H7 (cell line): ENCODE measurements around the gene TNIK. TPM values are rescaled to one million over a fixed set of nuclear protein-coding genes. Genes with fewer than 3 reads are reported as not detected.
"Not testable (repeated sequence)": the region's sequence is repeated elsewhere in the genome, so short reads cannot be mapped to it uniquely, and the experiment has no call there.

Source experiments
- DNase-seq: peaks from one replicate; pipeline ENCODE4 v3.0.0; 2012
- H3K27me3 ChIP-seq: 2 replicates; pipeline ENCODE4 v1.6.0; 2011; ENCODE audit warnings: mild to moderate bottlenecking, low read length; ENCODE audit not compliant: control insufficient read depth, insufficient read depth
- H3K36me3 ChIP-seq: replicated peaks from 2 replicates; pipeline ENCODE4 v1.5.1; 2011; ENCODE audit warnings: low read length; ENCODE audit not compliant: control insufficient read depth, insufficient read depth
- H3K4me3 ChIP-seq: 2 replicates; pipeline ENCODE4 v1.5.1; 2011; ENCODE audit warnings: low read depth, mild to moderate bottlenecking, control low read depth, low read length, moderate library complexity; ENCODE audit not compliant: insufficient read depth
- total RNA-seq: library from RNA; depleted of rRNA; stranded (reverse); fragments of >200 nt; shearing (Covaris generic); gene quantifications from 2 replicates; pipeline ENCODE4 v1.2.3, GENCODE V29; 2014

Gene TNIK
- total RNA-seq, 1 experiment from 2014 or later = 16.4 TPM

- H3K36me3 ChIP-seq = no peaks in the 10 kb centered on the region
- no peak overlapping the region for H3K4me3 ChIP-seq
- DNase-seq = no peak
- H3K27me3 ChIP-seq = no peaks in the 10 kb centered on the region
Observed at GRCh38 chr3:171369156-171369555, 91.0 kb downstream of the TNIK start.

- not testable (repeated sequence) for H3K27me3 ChIP-seq, H3K36me3 ChIP-seq, H3K4me3 ChIP-seq, DNase-seq
Observed at GRCh38 chr3:171366738-171367137, 93.5 kb downstream of the TNIK start.

GRCh38 chr3:171366043-171366442, 94.2 kb downstream of the TNIK start:
- Histone ChIP-seq H3K4me3 (no peak overlapping the region), H3K36me3 (no peaks in the 10 kb centered on the region), H3K27me3 (no peaks in the 10 kb centered on the region)
- no peak for DNase-seq

GRCh38 chr3:171365489-171365888, 94.7 kb downstream of the TNIK start:
- DNase-seq = no peak
- H3K36me3 ChIP-seq = no peaks in the 10 kb centered on the region
- H3K27me3 ChIP-seq = no peaks in the 10 kb centered on the region
- no peak overlapping the region for H3K4me3 ChIP-seq

- H3K4me3 ChIP-seq = no peak overlapping the region
- no peaks in the 10 kb centered on the region for H3K27me3 ChIP-seq
- no peaks in the 10 kb centered on the region for H3K36me3 ChIP-seq
- DNase-seq = no peak
Observed at GRCh38 chr3:171364500-171364899, 95.7 kb downstream of the TNIK start.

- Histone ChIP-seq H3K27me3 (no peaks in the 10 kb centered on the region), H3K36me3 (no peaks in the 10 kb centered on the region), H3K4me3 (no peak overlapping the region)
- DNase-seq = no peak
Observed at GRCh38 chr3:171363202-171363601, 97.0 kb downstream of the TNIK start.

GRCh38 chr3:171362575-171362974, 97.6 kb downstream of the TNIK start:
- Histone ChIP-seq H3K4me3 (no peak overlapping the region), H3K27me3 (no peaks in the 10 kb centered on the region), H3K36me3 (no peaks in the 10 kb centered on the region)
- no peak for DNase-seq

- H3K27me3 ChIP-seq = no peaks in the 10 kb centered on the region; the same call in 1 of the 2 replicates
- no peaks in the 10 kb centered on the region for H3K36me3 ChIP-seq
- no peak for DNase-seq
- no peak overlapping the region for H3K4me3 ChIP-seq
Observed at GRCh38 chr3:171358881-171359198, 101.4 kb downstream of the TNIK start.

GRCh38 chr3:171358181-171358880, 101.9 kb downstream of the TNIK start:
- Histone ChIP-seq H3K4me3 (no peak overlapping the region), H3K36me3 (no peaks in the 10 kb centered on the region), H3K27me3 (no peaks in the 10 kb centered on the region; the same call in 1 of the 2 replicates)
- DNase-seq = no peak

GRCh38 chr3:171357721-171358120, 102.5 kb downstream of the TNIK start:
- DNase-seq = no peak
- Histone ChIP-seq H3K27me3 (no peaks in the 10 kb centered on the region; the same call in 1 of the 2 replicates), H3K4me3 (no peak overlapping the region), H3K36me3 (no peaks in the 10 kb centered on the region)

GRCh38 chr3:171356251-171356650, 104.0 kb downstream of the TNIK start:
- no peaks in the 10 kb centered on the region for H3K36me3 ChIP-seq
- H3K4me3 ChIP-seq = no peak overlapping the region
- no peaks in the 10 kb centered on the region; the same call in 1 of the 2 replicates for H3K27me3 ChIP-seq
- DNase-seq = no peak

GRCh38 chr3:171354706-171355582, 105.3 kb downstream of the TNIK start:
- no peak for DNase-seq
- Histone ChIP-seq H3K36me3 (no peaks in the 10 kb centered on the region), H3K4me3 (no peak overlapping the region), H3K27me3 (no peaks in the 10 kb centered on the region; the same call in 1 of the 2 replicates)

- no peak for DNase-seq
- Histone ChIP-seq H3K4me3 (no peak overlapping the region), H3K36me3 (no peaks in the 10 kb centered on the region), H3K27me3 (no peaks in the 10 kb centered on the region; the same call in 1 of the 2 replicates)
Observed at GRCh38 chr3:171354049-171354705, 106.0 kb downstream of the TNIK start.

GRCh38 chr3:171353423-171353822, 106.8 kb downstream of the TNIK start:
- no peaks in the 10 kb centered on the region for H3K36me3 ChIP-seq
- no peak overlapping the region for H3K4me3 ChIP-seq
- no peaks in the 10 kb centered on the region; the same call in 1 of the 2 replicates for H3K27me3 ChIP-seq
- DNase-seq = no peak
